NCI-H82 (cell line): ENCODE measurements around the gene GRIA2.

Experiments
- DNase-seq: peaks from one replicate; lab custom pipeline; 2025; lab: John Stamatoyannopoulos, UW

The GRIA2 gene

GRCh38 chr4:157372567-157372966 lies 152.0 kb downstream of the GRIA2 start:
- no peak for DNase-seq

GRCh38 chr4:157389741-157390140 lies 169.2 kb downstream of the GRIA2 start:
- DNase-seq, result no peak

- no peak for DNase-seq
Observed at GRCh38 chr4:157405070-157405469, 184.5 kb downstream of the GRIA2 start.
